Esophagus squamous epithelium (tissue), 5 donors: ENCODE results near the gene HELLS. TPM values are rescaled to one million over a fixed set of nuclear protein-coding genes. Genes with fewer than 3 reads are reported as not detected.
"Not testable (repeated sequence)": the region's sequence is repeated elsewhere in the genome, so short reads cannot be mapped to it uniquely, and the experiment has no call there.

Source experiments
- DNase-seq: peaks from one replicate; lab custom pipeline; 2025; lab: John Stamatoyannopoulos, UW
- H3K27ac ChIP-seq, 4 donors: fragments of 200-600 bp; sonication (generic); one replicate each; pipeline ENCODE4 v1.5.1; 2016 to 2019; ENCODE audit warnings: mild to moderate bottlenecking in 1 of 4
- H3K27me3 ChIP-seq, 4 donors: fragments of 200-600 bp; sonication (generic); 1 replicate in 3 of 4; 2 replicates in 1 of 4; pipeline versions ENCODE4 v1.5.1 to v1.6.0; 2017 to 2021; ENCODE audit warnings: antibody characterized with exemption in 1 of 4
- H3K36me3 ChIP-seq, 3 donors: fragments of 200-600 bp; sonication (generic); one replicate each; pipeline ENCODE4 v1.5.1; 2016 to 2019
- H3K4me1 ChIP-seq, 3 donors: fragments of 200-600 bp; sonication (generic); one replicate each; pipeline ENCODE4 v1.5.1; 2017 to 2019
- H3K4me3 ChIP-seq, 4 donors: fragments of 200-600 bp; sonication (generic); 1 replicate in 3 of 4; 2 replicates in 1 of 4; pipeline ENCODE4 v1.5.1; 2016 to 2019; ENCODE audit warnings: mild to moderate bottlenecking in 2 of 4, moderate library complexity in 1 of 4
- H3K9me3 ChIP-seq, 3 donors: fragments of 200-600 bp; sonication (generic); one replicate each; pipeline ENCODE4 v1.5.1; 2016 to 2019
- CTCF ChIP-seq, 6 experiments: fragments of 450-650 bp in 4 of 6; fragments of 200-600 bp in 2 of 6; sonication (generic) in 2 of 6; IDR thresholded peaks; one replicate each; pipeline ENCODE4 v1.5.1; 2016 to 2019; ENCODE audit warnings: antibody characterized with exemption in 6 of 6, mild to moderate bottlenecking in 4 of 6, moderate library complexity in 4 of 6
- POLR2A ChIP-seq, 4 donors: fragments of 450-650 bp; IDR thresholded peaks; one replicate each; pipeline ENCODE4 v1.6.1; 2017; ENCODE audit warnings: antibody characterized with exemption in 4 of 4, mild to moderate bottlenecking in 4 of 4, moderate library complexity in 3 of 4
- WGBS, 2 donors: methylation state at CpG; one replicate each; pipeline ENCODE4 v1.1.5; 2018; 5-methylcytosine and 5-hydroxymethylcytosine counted together
- intact Hi-C: fragments of 100-400 bp; cut with DNase I; formaldehyde crosslinking; loops from one replicate; pipeline ENCODE4 v1.15.0; 2022
- total RNA-seq, 4 donors: library from RNA; depleted of rRNA; stranded (reverse); fragments of >200 nt; gene quantifications; one replicate each; pipeline ENCODE4 v1.1.0, GENCODE V29; 2016
- donor health status: DM: yes; HTN: yes; CAD: no.

HELLS gene
- total RNA-seq, 4 donors from 2014 or later: 16.8 to 90.8 (median 35.6) TPM

GRCh38 chr10:94521276-94522250, 24.0 kb upstream of the HELLS start:
- no peak for DNase-seq
- intact Hi-C loops: no loop called here
- TF ChIP-seq CTCF (IDR thresholded peaks at IDR 0.05) (no peak), POLR2A (IDR thresholded peaks at IDR 0.05) (no peak)
- Histone ChIP-seq H3K36me3 (peaks cover 0 to 41% (median 0%) of the 10 kb centered on the region in 3 donors), H3K27me3 (no peaks in the 10 kb centered on the region), H3K27ac (no peak overlapping the region), H3K4me3 (no peak overlapping the region), H3K9me3 (no peaks in the 10 kb centered on the region), H3K4me1 (no peaks in the 10 kb centered on the region)
- WGBS, 2 donors: 81 to 88% methylated on average over 5 of the region's 5 CpGs

- Histone ChIP-seq H3K36me3 (peaks cover 0 to 53% (median 0%) of the 10 kb centered on the region in 3 donors), H3K27ac (no peak overlapping the region), H3K9me3 (no peaks in the 10 kb centered on the region), H3K4me1 (no peaks in the 10 kb centered on the region), H3K4me3 (no peak overlapping the region), H3K27me3 (no peaks in the 10 kb centered on the region)
- DNase-seq: no peak
- WGBS, 2 donors: 73 to 89% methylated on average over 3 to 7 of the region's 7 CpGs
- no peak for TF ChIP-seq POLR2A (IDR thresholded peaks at IDR 0.05)
- no peak for TF ChIP-seq CTCF (IDR thresholded peaks at IDR 0.05)
- intact Hi-C loops: no loop called here
Observed at GRCh38 chr10:94524146-94524545, 21.4 kb upstream of the HELLS start.

GRCh38 chr10:94524711-94525110, 20.9 kb upstream of the HELLS start:
- Histone ChIP-seq H3K9me3 (no peaks in the 10 kb centered on the region), H3K36me3 (peaks cover 0 to 55% (median 0%) of the 10 kb centered on the region in 3 donors), H3K4me3 (no peak overlapping the region), H3K27me3 (no peaks in the 10 kb centered on the region), H3K27ac (no peak overlapping the region), H3K4me1 (no peaks in the 10 kb centered on the region)
- WGBS, 2 donors: 96 to 99% methylated on average over 5 of the region's 5 CpGs
- no peak for DNase-seq
- TF ChIP-seq POLR2A (IDR thresholded peaks at IDR 0.05): no peak
- no peak for TF ChIP-seq CTCF (IDR thresholded peaks at IDR 0.05)
- intact Hi-C loops: no loop called here

- H3K4me1 ChIP-seq, H3K4me3 ChIP-seq, intact Hi-C loops, H3K27ac ChIP-seq, DNase-seq, H3K27me3 ChIP-seq, H3K9me3 ChIP-seq: not testable (repeated sequence)
- H3K36me3 ChIP-seq: peaks cover 0 to 52% (median 0%) of the 10 kb centered on the region in 3 donors
Observed at GRCh38 chr10:94531550-94531949, 14.0 kb upstream of the HELLS start.

- WGBS, 2 donors: 93 to 95% methylated on average over 1 of the region's 1 CpG
- no peak overlapping the region for H3K4me3 ChIP-seq
- intact Hi-C loops: no loop called here
Observed at GRCh38 chr10:94533027-94533426, 12.6 kb upstream of the HELLS start.

GRCh38 chr10:94542282-94542681, 3.3 kb upstream of the HELLS start:
- H3K36me3 ChIP-seq, H3K27ac ChIP-seq, H3K27me3 ChIP-seq, intact Hi-C loops, H3K9me3 ChIP-seq, H3K4me3 ChIP-seq, DNase-seq: not testable (repeated sequence)
- WGBS, 2 donors: 88 to 93% methylated on average over 2 of the region's 2 CpGs
- H3K4me1 ChIP-seq: peaks cover 6 to 21% (median 14%) of the 10 kb centered on the region in 3 donors

More at GRCh38 chr10:94533027-94533426, 12.6 kb upstream of the HELLS start:
- Histone ChIP-seq H3K9me3 (no peaks in the 10 kb centered on the region), H3K27ac (no peak overlapping the region), H3K36me3 (peaks cover 0 to 45% (median 0%) of the 10 kb centered on the region in 3 donors), H3K4me1 (no peaks in the 10 kb centered on the region), H3K27me3 (no peaks in the 10 kb centered on the region)
- DNase-seq: no peak
- no peak for TF ChIP-seq POLR2A (IDR thresholded peaks at IDR 0.05)
- no peak for TF ChIP-seq CTCF (IDR thresholded peaks at IDR 0.05)
